GM13977 (cell line): ENCODE data around the gene HSPA12A.

Experiments
- DNase-seq: peaks from one replicate; pipeline ENCODE4 v3.0.0; 2012; ENCODE audit warnings: low spot score
- in situ Hi-C: fragments of 300-500 bp; cut with MboI; formaldehyde crosslinking; loops from one replicate; pipeline ENCODE4 v1.12.0; 2022; ENCODE audit warnings: low sequenced_read_pairs, low pct_unique_long_range_greater_than_20kb, mixed read lengths, inconsistent platforms; ENCODE audit not compliant: unreplicated experiment
- TF ChIP-seq, protein P1 (sequence below): IDR thresholded peaks from 2 replicates; pipeline ENCODE4 v1.5.1; 2012; ENCODE audit warnings: mild to moderate bottlenecking, control low read depth; ENCODE audit not compliant: insufficient read depth; ENCODE audit errors: extremely low read depth, missing control alignments

HSPA12A gene

DNA sequence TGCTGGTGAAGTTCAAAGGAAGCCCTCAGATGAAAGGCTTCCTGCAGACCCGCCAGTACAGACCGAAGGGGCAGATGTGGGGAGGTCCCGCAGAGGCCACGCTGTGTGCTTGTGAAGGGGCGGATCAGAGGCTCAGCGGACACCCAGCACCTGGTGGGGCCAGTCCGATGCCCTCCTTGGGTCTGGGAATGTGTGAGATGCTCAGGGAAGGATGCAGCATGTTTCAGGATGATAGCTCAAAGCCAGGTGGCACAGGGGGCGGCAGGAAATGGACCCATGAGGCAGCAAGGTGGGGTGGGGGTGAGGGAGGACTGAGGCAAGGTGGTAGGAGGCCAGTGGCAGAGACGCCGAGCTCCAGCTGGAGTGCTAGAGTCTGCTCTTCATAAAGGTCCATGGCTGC, 27.9 kb upstream of the HSPA12A start:
- TF ChIP-seq, protein P1, sequence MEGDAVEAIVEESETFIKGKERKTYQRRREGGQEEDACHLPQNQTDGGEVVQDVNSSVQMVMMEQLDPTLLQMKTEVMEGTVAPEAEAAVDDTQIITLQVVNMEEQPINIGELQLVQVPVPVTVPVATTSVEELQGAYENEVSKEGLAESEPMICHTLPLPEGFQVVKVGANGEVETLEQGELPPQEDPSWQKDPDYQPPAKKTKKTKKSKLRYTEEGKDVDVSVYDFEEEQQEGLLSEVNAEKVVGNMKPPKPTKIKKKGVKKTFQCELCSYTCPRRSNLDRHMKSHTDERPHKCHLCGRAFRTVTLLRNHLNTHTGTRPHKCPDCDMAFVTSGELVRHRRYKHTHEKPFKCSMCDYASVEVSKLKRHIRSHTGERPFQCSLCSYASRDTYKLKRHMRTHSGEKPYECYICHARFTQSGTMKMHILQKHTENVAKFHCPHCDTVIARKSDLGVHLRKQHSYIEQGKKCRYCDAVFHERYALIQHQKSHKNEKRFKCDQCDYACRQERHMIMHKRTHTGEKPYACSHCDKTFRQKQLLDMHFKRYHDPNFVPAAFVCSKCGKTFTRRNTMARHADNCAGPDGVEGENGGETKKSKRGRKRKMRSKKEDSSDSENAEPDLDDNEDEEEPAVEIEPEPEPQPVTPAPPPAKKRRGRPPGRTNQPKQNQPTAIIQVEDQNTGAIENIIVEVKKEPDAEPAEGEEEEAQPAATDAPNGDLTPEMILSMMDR, result no peak
- no peak for DNase-seq
- in situ Hi-C loops, result no loop called here

DNA sequence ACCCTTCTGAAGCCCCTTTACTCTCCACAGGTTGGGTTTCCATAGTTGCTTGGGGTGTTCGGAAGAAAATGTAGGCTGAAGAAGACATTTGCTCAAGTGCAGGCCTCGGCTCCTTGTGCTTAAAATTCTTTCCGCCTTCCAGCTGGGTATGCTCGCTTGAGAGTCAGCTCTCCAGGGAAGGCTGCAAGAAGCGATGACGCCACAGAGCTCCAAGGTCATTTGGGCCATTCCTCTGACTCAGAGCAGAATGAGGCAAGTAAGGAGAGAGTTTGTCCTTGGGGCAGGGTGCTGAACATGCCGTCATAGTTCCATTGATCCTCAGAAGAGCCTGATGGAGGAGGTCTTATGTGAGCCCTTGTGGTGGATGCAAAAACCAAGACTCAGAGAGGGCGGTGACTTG, 27.4 kb upstream of the HSPA12A start:
- DNase-seq, result no peak
- in situ Hi-C loops, result no loop called here

DNA sequence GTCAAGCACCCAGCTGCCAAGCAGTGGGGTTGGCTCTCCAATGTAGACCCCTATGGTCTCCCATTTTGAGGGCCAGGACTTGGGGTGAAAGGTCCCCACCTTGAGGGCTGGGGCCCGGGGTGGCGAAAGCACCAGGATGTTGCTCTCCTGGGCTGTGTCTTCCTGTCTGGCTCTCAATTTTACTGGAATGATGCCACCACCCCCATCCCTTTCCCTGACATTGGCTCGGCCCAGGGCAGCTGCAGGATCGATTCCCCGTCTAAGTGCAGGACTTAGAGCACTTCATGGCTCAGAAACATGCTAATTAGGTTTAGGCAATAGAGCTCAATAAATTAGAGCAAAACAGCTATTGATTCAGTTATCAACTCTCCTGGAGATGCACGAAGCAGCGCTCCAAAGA, 27.0 kb upstream of the HSPA12A start:
- TF ChIP-seq, protein P1, result no peak
- no peak for DNase-seq
- in situ Hi-C loops, result no loop called here

More for the DNA sequence above, 27.4 kb upstream of the HSPA12A start:
- TF ChIP-seq, protein P1, result no peak

DNA sequence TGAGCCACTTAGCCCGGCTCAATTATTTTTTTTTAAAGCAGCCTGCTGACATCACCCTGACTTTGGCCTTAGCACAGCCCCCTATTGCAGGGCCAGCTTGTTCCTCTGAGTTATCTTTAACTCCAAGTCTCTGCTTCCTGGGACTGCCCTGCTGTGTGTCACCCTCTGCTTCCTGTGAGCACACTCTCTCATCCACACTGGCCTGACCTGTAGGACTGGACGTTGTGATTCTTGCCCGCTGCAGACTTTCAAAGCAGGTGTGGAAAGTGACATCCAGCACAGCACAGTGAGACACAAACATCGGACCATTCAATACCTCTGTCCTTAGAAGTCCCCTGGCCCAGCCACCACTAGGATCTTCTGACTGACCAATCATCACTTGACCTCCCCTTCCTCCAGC, 26.4 kb upstream of the HSPA12A start:
- in situ Hi-C loops, result no loop called here
- no peak for DNase-seq
- TF ChIP-seq, protein P1, result no peak

DNA sequence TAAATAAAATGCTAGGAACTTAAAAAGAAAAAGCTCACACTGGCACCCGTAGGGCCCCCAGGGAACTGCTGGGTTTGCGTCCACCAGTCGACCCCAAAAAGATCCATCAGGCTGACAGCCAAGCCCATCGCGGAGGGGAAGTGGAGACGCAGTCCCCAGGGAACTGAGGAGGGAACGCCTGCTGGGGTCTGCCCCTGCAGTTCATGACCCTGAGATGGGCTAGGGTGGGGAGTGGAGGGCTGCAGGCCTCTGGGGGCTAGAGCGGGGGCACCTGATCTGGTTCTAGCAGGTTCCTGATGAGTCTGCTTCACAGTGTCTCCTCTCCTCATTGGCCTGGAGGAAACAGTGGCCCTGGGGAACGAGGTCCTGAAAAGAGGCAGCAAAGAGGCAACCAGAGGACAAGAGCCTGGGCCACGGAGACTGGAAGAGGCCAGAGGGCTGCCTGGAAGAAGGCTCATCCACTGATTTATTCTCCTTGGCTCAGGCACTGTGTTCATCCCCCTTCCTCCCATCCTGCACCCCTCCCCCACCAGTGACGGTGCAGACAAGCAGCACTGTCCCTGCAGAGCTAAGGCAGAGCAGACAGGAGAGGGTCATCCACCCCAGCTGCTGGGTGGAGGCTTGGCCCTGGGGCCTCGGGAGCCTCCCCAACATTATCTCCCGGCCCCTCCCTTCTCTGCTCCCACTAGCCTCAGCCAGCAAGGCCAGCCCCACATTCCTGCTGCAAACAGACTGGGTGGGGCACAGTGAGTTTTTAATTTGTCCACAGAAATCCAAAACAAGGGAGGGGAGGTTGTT, 24.7 kb upstream of the HSPA12A start:
- TF ChIP-seq, protein P1, result no peak
- no peak for DNase-seq
- in situ Hi-C loops, result no loop called here

DNA sequence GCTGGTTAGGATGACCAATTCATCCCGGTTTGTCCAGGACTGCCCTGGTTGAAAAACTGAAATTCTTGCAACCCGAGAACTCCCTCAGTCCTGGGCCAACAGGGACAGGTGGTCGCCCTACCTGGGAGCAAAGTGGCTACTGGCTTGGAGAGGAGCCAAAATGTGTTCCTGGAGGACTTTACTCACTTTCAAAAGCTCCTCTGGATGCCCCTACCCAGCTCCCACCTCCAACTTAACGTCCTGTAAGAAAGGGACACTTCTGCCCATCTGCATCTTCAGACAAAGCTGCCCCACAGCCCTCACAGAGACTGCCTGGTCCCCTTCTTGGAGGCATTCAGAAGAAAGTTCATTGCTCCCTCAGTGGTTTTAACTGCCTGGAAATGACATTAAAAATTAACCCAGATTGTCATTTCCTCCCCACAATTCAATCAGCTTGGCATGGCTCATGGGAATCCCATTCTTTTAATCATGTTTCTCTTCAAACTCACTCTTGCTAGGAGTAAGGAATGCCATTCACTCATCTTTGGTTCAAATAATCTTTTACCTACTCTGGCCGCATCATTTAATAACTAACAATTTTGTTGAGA, 24.0 kb upstream of the HSPA12A start:
- no peak for DNase-seq
- TF ChIP-seq, protein P1, result no peak
- in situ Hi-C loops, result no loop called here
